ENCODE data around the gene ZSCAN31. TPM values are rescaled to one million over a fixed set of nuclear protein-coding genes. Genes with fewer than 3 reads are reported as not detected.

ZSCAN31 gene
- total RNA-seq, 4 donors from 2014 or later = 3.6 to 19.4 (median 7.0) TPM

- peak; percentile 79 to 96 for DNase-seq (ENCODE audit: low spot score in 2 of 2)
- peak in 1 of 3 donors; percentile 23 for TF ChIP-seq CTCF (IDR thresholded peaks at IDR 0.05)
- no peak for TF ChIP-seq POLR2A (IDR thresholded peaks at IDR 0.05)
- intact Hi-C loops (cut with DNase I; ENCODE audit: low total_unique reads) = no loop called here
- peak within 1 kb of the TSS; percentile 78 for H3K4me3 ChIP-seq (ENCODE audit: low read depth, poor library complexity, severe bottlenecking)
- WGBS, 2 donors = 0 to 1% methylated on average over 27 to 28 of the region's 30 CpGs
Observed at GRCh38 chr6:28349892-28350737, 14.2 kb upstream of the ZSCAN31 start, which contains the start of gene ZKSCAN3. Gene ZKSCAN3, plus strand, starts transcription at chr6:28349947. Its CDS starts 9,640 bp downstream, at chr6:28359587.

- DNase-seq (ENCODE audit: low spot score in 2 of 2) = no peak
- intact Hi-C loops (cut with DNase I; ENCODE audit: low total_unique reads) = no loop called here
- TF ChIP-seq POLR2A (IDR thresholded peaks at IDR 0.05) (no peak), CTCF (IDR thresholded peaks at IDR 0.05) (no peak)
- 0 to 1% methylated on average over 9 of the region's 9 CpGs for whole genome bisulfite sequencing, 2 donors
- peak overlapping the region; percentile 78 for H3K4me3 ChIP-seq (ENCODE audit: low read depth, poor library complexity, severe bottlenecking)
Observed at GRCh38 chr6:28349344-28349891, 13.5 kb upstream of the ZSCAN31 start.

- WGBS, 2 donors = 30 to 33% methylated on average over 2 of the region's 2 CpGs
- intact Hi-C loops (cut with DNase I; ENCODE audit: low total_unique reads) = no loop called here
Observed at GRCh38 chr6:28347119-28347518, 11.2 kb upstream of the ZSCAN31 start.

DNA sequence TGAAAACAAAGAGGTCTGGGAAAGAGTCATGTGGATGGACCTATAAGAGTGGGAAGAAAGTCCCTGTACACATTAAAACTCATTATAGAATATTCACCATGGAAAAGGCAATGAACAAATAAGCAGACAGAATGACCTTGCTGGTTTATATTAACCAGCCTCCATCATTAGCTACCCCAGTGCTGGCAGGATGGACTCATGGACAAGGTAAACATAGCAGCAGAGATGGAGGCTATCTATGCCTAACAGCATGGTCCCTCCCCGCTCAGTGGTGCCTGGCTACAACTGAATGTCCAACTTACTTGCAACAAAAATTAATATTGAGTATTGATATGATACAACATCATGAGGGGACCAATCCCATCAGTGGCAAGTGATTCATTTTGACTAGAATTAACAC is 9.3 kb upstream of the ZSCAN31 start:
- no peak for DNase-seq (ENCODE audit: low spot score in 2 of 2)
- WGBS, 2 donors = 75 to 95% methylated on average over 1 of the region's 1 CpG
- no peak overlapping the region for H3K4me3 ChIP-seq (ENCODE audit: low read depth, poor library complexity, severe bottlenecking)
- intact Hi-C loops (cut with DNase I; ENCODE audit: low total_unique reads) = no loop called here
- TF ChIP-seq POLR2A (IDR thresholded peaks at IDR 0.05) (no peak), CTCF (IDR thresholded peaks at IDR 0.05) (no peak)

More at GRCh38 chr6:28347119-28347518, 11.2 kb upstream of the ZSCAN31 start:
- TF ChIP-seq CTCF (IDR thresholded peaks at IDR 0.05) (no peak), POLR2A (IDR thresholded peaks at IDR 0.05) (no peak)
- H3K4me3 ChIP-seq (ENCODE audit: low read depth, poor library complexity, severe bottlenecking) = no peak overlapping the region
- no peak for DNase-seq (ENCODE audit: low spot score in 2 of 2)

DNA sequence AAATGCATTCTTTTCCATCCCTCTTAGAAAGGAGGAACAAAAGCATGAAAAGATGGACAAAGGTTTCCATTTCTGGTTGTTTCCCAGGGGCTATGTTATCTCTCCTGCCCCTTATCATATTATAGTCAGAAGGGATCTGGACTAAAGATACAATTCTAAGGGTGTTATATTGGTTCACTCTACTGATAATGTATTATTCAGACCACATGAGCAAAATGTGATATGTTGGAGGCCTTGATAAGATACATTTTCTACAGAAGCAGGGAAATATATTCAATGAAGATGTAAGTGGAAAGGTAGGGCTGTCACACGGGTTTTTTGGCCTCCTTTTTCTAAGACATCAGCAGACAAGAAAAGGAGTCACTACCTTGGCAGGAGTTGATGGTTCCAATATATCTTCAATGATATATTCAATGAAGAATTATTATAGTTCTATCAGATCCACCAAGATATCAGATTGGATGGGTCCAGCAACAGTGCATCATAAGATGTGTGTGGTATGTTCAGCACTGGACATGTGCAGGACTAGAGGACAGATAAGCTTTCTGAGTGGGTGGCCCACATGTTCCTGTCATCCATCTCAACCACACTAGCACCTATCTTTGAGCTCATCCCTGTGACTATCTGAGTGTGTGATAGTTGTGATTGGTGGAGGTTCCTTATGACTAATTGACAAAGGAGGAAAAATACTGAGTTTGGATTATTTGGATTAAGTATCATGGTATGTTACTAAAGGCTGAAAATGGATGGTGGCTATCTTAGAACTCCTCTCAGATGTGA is 8.1 kb upstream of the ZSCAN31 start:
- DNase-seq (ENCODE audit: low spot score in 2 of 2) = no peak
- WGBS, 2 donors = 64 to 65% methylated on average over 1 of the region's 1 CpG
- no peak overlapping the region for H3K4me3 ChIP-seq (ENCODE audit: low read depth, poor library complexity, severe bottlenecking)
- intact Hi-C loops (cut with DNase I; ENCODE audit: low total_unique reads) = no loop called here
- no peak for TF ChIP-seq CTCF (IDR thresholded peaks at IDR 0.05)
- TF ChIP-seq POLR2A (IDR thresholded peaks at IDR 0.05) = no peak

Data from lower leg skin (tissue), 4 donors.